GM11168 (cell line): ENCODE data around the gene POLR3F.

Experiments
- in situ Hi-C: fragments of 300-500 bp; cut with MboI; formaldehyde crosslinking; loops from one replicate; pipeline ENCODE4 v1.12.0; 2022; ENCODE audit warnings: low sequenced_read_pairs; ENCODE audit not compliant: unreplicated experiment

Gene POLR3F, protein sequence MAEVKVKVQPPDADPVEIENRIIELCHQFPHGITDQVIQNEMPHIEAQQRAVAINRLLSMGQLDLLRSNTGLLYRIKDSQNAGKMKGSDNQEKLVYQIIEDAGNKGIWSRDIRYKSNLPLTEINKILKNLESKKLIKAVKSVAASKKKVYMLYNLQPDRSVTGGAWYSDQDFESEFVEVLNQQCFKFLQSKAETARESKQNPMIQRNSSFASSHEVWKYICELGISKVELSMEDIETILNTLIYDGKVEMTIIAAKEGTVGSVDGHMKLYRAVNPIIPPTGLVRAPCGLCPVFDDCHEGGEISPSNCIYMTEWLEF

DNA sequence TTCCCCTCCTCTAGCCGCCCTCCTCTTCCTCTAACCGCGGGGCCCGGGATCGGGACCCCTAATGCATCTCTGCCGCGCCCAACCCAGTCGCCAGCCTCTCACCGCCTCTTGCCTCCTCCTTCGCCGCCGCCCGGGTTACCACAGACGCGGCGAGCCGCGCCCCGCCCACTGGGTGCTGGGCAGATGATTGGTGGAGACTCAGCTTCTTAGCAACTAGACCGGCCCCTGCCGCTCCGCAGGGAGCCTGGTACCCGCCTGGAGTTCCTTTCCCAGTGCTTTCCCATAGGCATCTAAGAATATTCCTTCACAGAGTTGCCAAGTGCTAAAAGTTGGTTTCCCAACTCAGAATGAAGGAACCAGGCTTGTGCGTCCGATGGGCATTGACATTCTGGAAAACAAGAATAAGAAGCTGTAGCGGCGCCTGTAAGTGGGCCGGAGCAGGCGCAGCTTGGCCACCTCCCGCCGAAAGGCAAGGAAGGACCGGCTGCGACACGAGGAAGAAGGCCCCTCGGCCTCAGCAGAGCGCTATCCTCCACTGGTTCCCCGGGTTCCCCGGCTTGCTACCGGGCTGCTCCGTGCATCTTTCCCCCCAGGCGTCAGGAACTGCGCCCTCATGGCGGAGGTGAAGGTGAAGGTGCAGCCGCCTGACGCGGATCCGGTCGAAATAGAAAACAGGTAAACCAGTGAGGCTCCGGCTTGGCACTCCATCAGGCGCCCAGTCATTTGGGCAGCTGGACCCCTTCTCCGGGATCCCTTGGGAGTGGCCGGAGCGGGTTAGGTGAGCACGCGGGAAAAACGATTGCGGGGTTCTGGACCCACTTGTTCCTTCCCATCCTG, at the start of gene POLR3F, which contains the start of gene DZANK1:
Gene POLR3F (plus strand): TSS at position 497 of the 837 bp plus-strand sequence. CDS start 117 bp downstream, at position 614.
Gene DZANK1 (minus strand): TSS at position 137 of the 837 bp plus-strand sequence. CDS start 1,672 bp downstream, outside the sequence.
- in situ Hi-C loops: no loop called here

DNA sequence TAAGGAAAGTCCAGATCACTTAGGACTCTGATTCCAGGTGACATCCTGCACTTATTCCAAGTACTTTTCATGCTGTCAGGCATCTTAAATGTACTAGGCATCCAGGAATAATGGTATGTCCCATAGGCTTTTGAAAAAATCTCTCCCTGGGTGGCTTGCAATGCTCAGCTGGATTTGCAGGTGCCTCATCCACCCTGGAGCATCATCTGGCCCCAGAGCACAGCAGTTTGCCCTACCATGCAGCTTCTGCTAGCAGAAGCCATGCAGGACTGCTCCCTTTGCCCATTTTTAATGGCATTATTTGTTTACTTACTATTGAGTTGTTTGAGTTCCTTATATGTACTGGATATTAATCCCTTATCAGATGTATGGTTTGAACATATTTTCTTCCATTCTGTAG, 45.6 kb upstream of the POLR3F start:
- in situ Hi-C loops: no loop called here

DNA sequence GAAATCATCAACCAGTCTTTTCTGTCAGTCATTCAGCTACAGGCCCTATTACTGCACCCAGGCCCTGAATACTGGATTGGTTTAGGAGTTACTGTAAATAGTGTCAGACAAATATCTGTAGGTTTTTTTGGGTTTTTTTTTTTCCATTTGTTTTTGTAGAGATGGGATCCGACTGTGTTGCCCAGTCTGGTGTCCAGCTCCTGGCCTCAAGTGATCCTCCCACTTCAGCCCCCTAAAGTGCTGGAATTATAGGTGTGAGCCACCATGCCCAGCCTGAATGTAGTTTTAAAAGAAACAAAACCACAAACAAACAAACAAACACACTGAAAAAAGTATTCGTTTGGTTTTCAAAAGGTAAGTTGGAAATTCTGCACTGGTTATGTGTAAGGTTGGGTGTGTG, 40.0 kb upstream of the POLR3F start:
- in situ Hi-C loops: no loop called here

DNA sequence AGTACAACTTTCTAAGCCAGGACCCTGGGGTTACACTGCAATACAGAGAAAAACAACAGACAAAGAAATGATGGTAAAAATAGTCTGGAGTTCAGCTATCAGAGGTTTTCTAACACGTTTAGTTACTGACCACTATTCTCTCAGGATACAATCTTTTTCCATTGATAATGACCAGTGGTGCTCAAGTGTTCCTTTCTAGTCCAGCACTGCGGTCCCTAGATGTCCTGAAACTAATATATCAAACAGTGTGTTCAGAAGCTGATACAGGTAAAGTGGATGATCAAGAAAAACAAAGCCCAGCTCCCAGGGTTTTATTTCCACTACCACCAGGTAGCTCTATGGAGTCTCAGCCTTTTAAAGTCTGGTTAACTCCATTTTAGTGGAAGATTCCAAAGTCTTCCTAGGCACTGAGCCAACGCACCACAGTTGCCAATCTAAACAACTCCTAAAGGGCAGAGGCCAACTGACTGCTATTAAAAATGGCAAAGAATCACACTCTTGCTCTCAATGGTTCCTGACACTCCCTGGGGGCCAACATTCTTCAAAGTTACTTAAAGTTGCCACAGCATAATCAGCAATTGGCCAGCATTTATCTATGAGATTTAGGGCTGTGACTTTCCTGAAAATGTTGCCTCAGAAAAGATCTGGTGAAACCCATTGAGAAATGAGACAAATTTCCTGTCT, 38.6 kb upstream of the POLR3F start:
- in situ Hi-C loops: no loop called here

DNA sequence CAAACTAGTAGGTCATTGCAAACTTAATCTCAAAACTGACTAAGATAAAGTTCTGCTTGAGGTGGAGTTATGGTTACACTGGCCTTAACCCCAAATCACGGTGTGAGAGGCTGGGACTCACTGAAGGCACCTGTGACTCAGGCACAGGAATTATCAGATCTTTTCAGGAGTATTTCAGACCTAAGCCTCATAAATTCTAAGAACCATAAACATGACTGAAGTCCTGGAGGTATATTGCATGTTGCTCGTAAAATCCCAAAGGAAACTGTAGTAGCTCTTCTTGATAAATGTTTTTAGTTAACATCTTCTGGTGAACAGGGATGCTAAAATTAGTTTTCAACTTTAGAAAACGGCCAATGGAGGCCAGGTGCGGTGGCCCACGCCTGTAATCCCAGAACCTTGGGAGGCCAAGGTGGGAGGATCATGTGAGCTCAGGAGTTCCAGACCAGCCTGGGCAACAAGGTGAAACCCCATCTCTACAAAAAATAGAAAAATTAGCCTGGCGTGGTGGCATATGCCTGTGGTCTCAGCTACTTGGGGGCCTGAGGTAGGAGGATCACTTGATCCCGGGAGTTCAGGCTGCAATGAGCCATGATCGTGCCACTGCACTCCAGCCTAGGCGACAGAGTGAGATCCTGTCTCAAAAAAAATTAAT, 36.9 kb upstream of the POLR3F start:
- in situ Hi-C loops: no loop called here

DNA sequence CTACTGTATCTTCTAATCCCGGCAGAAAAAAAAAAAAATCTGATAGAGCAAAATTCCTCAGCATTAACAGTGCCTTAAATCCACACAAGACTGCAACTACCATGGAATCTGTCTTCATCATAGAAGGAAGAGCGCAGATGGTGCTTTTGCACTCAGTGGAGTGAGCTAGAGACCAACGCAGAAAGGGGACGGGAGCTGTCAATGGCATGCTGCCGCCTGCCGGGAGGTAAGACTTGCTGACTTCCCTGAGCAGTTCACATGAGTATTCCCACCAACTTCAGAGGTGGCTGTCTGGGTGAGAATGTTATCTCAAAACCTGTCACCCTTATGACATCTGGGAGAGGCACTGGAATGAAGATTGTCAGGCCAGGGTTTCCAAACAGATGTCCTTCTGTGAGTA, 36.0 kb upstream of the POLR3F start:
- in situ Hi-C loops: no loop called here

DNA sequence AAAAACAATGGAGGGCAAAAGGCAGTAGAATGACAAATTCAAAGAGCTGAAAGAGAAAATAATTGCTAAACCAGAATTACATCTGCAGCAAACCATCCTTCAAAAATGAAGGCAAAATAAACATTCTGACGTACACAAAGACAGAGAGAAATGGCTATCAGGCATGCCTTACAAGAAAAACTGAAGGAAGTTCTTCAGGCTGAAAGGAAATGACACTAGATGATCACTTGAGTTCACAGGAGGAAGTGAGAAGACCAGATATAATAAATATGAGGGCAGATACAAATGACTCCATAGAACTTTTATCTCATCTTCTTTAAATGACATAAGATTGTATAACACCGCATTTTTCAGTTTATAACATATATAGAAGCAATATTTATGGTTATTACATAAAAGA, 30.3 kb upstream of the POLR3F start:
- in situ Hi-C loops: no loop called here

DNA sequence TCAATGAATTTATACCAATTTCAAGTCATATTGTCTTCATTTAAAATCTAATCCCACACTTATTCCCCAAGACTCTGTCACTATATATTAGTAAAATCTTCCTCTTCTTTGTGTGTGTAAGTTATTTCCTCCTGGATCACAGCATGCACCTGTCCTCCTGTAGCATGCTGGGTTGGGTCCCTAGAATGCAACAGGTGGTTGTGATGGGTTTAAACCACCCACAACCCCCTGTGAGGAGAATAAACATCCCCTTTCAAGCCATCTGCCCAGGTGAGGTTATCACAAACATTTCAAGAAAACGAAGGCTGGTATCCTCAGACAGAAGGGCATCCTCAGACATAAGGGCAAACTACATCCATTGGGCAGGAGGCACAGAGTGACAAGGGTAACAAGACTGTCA, 26.8 kb upstream of the POLR3F start:
- in situ Hi-C loops: no loop called here

DNA sequence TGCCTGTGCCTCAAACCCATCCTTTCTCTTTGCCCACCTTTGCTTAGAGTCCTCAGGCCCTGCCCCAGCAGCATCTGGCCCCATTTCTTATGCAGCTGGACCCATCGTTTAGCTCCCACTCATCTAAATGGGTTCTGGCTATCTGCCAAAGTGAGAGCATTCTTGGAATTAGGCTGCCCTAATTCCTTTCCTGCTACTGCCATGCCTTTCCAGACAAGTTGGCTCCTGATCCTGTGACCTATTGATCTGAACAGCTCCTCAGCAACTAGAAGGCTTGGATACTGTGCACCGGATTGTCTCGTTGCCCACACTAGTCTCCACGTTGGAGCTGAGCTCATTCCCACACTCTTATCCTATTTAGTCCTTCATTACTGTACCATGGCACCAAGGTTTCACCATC, 23.3 kb upstream of the POLR3F start:
- in situ Hi-C loops: no loop called here

DNA sequence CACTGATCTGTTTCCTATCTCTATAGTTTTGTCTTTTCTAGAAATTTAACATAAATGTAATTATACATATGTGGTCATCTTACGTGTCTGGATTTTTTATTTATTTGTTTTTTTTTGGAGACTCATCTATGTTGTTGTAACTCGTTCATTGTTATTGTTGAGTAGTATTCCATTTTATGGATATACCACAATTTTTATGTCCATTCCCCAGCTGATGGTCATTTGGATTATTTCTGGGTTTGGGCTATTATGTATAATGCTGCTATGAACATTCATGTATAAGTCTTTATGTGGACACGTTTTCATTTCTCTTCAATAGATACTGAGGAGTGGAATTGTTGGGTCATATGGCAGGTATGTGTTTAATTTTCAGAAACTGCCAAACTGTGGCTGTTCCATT, 10.6 kb upstream of the POLR3F start:
- in situ Hi-C loops: no loop called here

DNA sequence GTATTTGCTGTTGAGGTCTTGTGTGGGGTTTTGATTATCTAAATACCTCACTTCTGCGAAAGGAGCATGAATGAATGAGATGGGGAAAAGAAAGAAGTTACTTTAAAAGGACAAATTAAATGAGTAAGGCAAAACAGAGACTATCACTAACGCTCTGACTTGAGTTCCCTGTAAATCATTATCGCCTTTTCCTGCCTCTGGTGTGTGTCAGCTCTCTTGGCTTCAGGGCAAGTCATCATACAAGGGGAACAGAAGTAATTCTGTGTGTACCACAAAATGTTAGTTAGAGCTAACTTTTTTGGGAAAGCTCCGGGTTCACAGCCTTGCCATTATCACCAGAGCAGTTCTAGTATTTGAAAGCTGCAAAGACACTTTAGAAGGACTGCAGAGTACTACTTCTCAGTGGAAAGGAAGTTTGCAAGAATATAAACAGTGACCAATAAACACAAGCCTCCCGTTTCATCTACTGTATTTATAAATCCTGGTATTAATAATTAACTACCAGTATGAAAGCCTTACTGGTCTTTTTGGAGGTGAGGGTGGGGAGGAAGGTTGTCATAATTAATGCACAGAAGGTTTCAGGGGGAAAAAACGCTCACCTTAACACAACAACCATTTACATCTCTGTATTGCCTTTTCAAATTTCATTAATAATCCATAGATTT, 1.5 kb upstream of the POLR3F start:
- in situ Hi-C loops: no loop called here

DNA sequence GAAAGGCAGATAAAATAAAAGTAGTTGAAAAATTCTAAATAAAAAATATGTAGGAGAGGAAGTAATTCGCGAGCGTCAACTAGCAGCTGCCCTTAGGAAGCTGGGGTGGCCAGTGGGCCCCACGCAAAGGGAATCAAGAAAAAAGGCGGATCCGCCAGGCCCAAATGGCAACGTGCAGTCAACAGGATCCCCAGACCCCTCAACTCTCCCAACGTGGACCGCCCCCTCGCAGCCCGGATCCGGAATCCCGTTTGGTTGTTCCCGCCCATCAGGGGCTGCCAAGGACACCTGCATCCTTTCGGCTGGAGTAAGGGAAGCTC, 656 bp upstream of the POLR3F start:
- in situ Hi-C loops: no loop called here

DNA sequence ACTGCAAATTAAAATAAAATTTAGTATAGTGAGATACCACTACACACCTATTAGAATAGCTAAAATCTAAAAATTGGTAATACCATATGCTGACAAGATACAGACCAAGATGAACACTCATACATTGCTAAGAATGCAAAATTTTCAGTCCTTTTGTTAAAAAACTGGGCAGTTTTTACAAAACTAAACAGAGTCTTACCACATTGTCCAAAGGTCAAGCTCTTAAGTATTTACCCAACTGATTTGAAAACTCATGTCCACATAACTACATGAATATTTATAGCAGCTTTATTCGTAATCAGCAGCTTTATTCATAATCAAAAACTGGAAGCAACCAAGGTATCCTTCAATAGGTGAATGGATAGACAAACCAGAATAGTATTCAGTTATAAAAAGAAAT, 10.0 kb downstream of the POLR3F start:
- in situ Hi-C loops: no loop called here

DNA sequence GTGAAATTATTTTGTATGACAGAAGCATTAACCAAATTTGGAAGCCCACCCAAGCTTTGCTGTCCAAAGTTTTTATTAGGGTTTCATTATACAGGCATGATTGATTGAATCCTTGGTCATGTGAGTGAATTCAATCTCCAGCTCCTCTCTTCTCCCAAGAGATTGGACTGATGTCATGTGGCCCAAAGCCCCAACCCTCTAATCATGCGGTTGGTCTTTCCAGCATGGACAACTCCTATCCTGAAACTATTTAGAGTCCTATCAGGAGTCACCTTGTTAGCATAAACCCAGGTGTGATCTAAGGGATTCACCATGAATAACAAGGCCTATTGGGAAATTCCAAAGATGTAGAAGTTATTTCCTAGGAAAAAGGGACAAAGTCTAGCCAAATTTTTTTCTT, 10.6 kb downstream of the POLR3F start:
- in situ Hi-C loops: no loop called here

DNA sequence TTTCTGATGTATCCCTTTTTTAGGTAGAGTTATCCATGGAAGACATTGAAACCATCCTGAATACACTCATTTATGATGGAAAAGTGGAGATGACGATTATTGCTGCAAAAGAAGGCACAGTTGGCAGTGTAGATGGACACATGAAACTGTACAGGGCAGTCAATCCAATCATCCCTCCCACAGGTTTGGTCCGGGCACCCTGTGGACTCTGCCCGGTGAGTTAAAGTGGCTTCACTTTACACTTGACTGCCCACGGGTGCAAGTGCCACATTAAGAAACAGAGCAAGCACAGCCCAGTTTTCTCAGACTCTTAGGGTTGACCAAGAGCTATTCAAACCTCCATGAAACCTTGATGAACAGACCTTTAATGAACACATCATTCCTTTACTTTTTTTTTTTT, 14.4 kb downstream of the POLR3F start:
- in situ Hi-C loops: no loop called here

DNA sequence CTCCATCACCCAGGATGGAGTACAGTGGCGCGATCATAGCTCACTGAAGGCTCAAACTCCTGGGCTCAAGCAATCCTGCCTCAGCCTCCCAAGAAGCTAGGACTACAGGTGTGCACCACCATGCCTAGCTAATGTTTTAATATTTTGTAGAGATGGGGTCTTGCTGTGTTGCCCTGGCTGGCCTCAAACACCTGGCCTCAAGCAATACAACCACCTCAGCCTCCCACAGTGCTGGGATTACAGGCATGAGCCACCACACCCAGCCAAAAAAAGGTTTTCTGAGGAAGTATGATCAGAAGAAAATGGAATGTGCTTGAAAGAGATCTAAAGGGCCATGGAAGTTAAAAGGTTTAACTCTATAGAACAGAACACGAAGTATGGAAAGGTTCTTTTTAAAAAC, 21.1 kb downstream of the POLR3F start:
- in situ Hi-C loops: no loop called here

DNA sequence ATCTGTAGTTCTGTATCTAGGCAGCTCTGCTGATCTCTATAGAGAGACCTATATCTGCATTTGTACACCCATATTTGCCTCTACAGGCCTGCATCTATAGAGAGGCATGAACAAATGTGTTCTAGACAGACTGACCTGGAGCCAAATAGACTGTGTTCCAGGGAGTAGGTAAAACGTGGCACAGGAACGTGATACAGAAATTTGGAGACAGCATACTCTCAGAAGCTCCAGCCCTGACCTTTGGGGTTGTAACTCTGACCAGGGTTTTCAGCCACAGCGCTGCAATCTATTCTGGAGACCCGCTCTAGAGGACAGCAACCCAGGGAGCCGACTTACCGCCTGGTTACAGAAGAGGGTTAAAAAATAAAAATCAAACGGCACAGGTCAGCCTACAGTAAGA, 28.9 kb downstream of the POLR3F start:
- in situ Hi-C loops: no loop called here

DNA sequence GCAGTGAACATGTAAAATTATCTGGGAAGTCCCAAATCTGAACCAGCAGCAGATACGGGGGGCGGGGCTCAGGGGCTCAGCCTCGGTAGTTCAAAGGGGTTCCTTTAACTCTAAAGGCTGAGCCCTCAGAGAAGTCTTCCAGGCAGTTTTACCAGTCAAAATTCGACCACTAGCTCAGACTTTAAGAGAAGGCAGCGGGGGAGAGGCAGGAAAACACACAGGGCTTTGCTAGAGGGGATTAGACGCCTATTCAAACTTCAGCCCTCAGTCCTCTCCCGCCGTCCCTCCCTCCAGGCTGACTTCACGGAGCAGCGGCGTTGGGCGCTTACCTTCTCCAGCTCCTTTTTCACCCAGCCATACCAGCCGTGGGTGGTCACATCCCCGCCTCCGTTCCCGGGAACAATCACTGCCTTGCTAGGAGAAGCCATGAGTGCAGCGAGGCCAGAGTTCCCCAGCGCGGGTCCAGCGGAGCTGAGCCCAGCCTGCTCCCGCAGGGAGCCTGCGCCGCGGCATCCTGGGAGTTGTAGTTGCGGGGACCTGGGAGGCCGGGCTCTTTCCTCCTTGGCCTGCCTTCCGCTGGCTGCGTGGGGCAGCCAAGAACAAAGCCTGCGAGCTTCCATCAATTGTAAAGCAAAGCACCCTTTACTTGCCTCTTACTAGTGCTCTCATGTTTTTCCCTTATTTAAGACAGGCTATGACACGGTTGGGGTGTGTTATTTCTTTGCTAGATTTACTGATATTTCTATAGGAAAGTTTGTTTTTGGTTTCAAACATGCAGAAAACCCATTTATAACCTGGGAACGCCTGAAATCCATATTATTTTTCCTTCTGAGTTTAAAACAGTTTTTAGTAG, 29.8 kb downstream of the POLR3F start, which contains the start of gene RBBP9:
Gene RBBP9 (minus strand): TSS at position 486 of the 853 bp plus-strand sequence. CDS start 58 bp downstream, at position 428.
- in situ Hi-C loops: no loop called here

DNA sequence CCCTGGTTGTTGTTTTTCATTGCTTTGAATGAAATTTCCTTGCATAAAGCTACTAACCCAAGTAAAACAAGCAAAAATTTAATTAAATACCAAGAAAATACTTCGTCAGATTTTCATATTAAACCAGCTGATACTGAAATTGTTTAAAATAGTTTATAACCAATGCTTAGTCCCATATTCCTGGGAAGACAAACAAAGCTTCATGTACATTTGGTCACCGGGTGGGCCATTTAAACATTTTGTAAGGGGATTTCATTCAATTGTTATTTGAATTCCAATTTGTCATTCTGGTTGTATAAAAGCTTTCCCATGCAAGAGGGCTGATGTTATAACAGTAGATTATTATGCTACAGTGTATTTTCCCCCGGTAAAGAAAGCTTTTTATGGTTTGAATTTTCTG, 30.4 kb downstream of the POLR3F start:
- in situ Hi-C loops: no loop called here
